ENCODE data around the gene TMED5.
"Not testable (repeated sequence)": the region's sequence is repeated elsewhere in the genome, so short reads cannot be mapped to it uniquely, and the experiment has no call there.

GRCh38 chr1:93163314-93163713 is 16.9 kb downstream of the TMED5 start:
- TF ChIP-seq, protein P1, sequence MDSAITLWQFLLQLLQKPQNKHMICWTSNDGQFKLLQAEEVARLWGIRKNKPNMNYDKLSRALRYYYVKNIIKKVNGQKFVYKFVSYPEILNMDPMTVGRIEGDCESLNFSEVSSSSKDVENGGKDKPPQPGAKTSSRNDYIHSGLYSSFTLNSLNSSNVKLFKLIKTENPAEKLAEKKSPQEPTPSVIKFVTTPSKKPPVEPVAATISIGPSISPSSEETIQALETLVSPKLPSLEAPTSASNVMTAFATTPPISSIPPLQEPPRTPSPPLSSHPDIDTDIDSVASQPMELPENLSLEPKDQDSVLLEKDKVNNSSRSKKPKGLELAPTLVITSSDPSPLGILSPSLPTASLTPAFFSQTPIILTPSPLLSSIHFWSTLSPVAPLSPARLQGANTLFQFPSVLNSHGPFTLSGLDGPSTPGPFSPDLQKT (IDR thresholded peaks at IDR 0.05; ENCODE audit: borderline replicate concordance, low read depth, low read length) = not testable (repeated sequence)
- TF ChIP-seq, protein P2, sequence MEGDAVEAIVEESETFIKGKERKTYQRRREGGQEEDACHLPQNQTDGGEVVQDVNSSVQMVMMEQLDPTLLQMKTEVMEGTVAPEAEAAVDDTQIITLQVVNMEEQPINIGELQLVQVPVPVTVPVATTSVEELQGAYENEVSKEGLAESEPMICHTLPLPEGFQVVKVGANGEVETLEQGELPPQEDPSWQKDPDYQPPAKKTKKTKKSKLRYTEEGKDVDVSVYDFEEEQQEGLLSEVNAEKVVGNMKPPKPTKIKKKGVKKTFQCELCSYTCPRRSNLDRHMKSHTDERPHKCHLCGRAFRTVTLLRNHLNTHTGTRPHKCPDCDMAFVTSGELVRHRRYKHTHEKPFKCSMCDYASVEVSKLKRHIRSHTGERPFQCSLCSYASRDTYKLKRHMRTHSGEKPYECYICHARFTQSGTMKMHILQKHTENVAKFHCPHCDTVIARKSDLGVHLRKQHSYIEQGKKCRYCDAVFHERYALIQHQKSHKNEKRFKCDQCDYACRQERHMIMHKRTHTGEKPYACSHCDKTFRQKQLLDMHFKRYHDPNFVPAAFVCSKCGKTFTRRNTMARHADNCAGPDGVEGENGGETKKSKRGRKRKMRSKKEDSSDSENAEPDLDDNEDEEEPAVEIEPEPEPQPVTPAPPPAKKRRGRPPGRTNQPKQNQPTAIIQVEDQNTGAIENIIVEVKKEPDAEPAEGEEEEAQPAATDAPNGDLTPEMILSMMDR (tag by site-specific recombination; IDR thresholded peaks at IDR 0.05) = not testable (repeated sequence)
- TF ChIP-seq ZNF513 (tag by site-specific recombination; IDR thresholded peaks at IDR 0.05); ZNF664 (tag by site-specific recombination; IDR thresholded peaks at IDR 0.05); ZBTB1 (tag by site-specific recombination; IDR thresholded peaks at IDR 0.05); ZNF341 (tag by site-specific recombination; IDR thresholded peaks at IDR 0.05; ENCODE audit: low read depth); ZNF623 (tag by site-specific recombination; IDR thresholded peaks at IDR 0.05): not testable (repeated sequence)
